Measurements from ENCODE around the gene OTUD5. TPM values are rescaled to one million over a fixed set of nuclear protein-coding genes. Genes with fewer than 3 reads are reported as not detected.

The OTUD5 gene
- total and polyA plus RNA-seq, 2 donors (not counting 1 experiment from before 2014, with no cell fraction given), result 33.0 to 46.6 TPM

- peaks cover 6% of the 10 kb centered on the region for H3K79me2 ChIP-seq (ENCODE audit: control insufficient read depth, insufficient read depth, low read length)
- no peaks in the 10 kb centered on the region for H3K9me3 ChIP-seq (ENCODE audit: control insufficient read depth, insufficient read depth, low read depth, low read length)
- H3K27me3 ChIP-seq (ENCODE audit: control insufficient read depth, insufficient read depth, low read length), result no peaks in the 10 kb centered on the region
- H3K4me2 ChIP-seq (ENCODE audit: extremely low read depth, insufficient read depth, low read length), result peak within 1 kb of the TSS; percentile 76
- peaks cover 2% of the 10 kb centered on the region for H3K36me3 ChIP-seq (ENCODE audit: control insufficient read depth, insufficient read depth, low read length)
- H3K4me1 ChIP-seq (ENCODE audit: control insufficient read depth, extremely low read depth, insufficient read depth, low read length), result no peaks in the 10 kb centered on the region
- peak within 1 kb of the TSS; percentile 58 for H3K27ac ChIP-seq (ENCODE audit: insufficient read depth, low read length)
- H4K20me1 ChIP-seq (ENCODE audit: control insufficient read depth, extremely low read depth, insufficient read depth, low read length), result no peaks in the 10 kb centered on the region
- H3K4me3 ChIP-seq (replicated peaks in 1 of 4; ENCODE audit: control extremely low read depth in 1 of 4, insufficient read depth in 1 of 4, low read depth in 3 of 4, low read length in 4 of 4), result peak within 1 kb of the TSS; percentile 36 to 58 (median 48)
- TF ChIP-seq EZH2 (IDR thresholded peaks at IDR 0.05; ENCODE audit: low read length, missing control alignments) (no peak), CTCF (conservative IDR thresholded peaks at IDR 0.05 in 1 of 2, IDR thresholded peaks at IDR 0.05 in 1 of 2; ENCODE audit: low read depth in 1 of 2, low read length in 2 of 2) (no peak)
- peak; percentile 77 to 88 for DNase-seq (ENCODE audit: low read depth in 2 of 2)
- peak within 1 kb of the TSS; percentile 62 for H3K9ac ChIP-seq (ENCODE audit: insufficient read depth, low read length)
- H2AFZ ChIP-seq (ENCODE audit: low read length), result no peak within 1 kb of the TSS
Observed at GRCh38 chrX:48918643-48919340, 38.6 kb downstream of the OTUD5 start, which contains the start of gene PIM2. Gene PIM2, minus strand, starts transcription at chrX:48919024. Its CDS starts 190 bp downstream, at chrX:48918834.

GRCh38 chrX:48918301-48918642, 39.1 kb downstream of the OTUD5 start:
- no peak overlapping the region for H3K4me2 ChIP-seq (ENCODE audit: extremely low read depth, insufficient read depth, low read length)
- TF ChIP-seq EZH2 (IDR thresholded peaks at IDR 0.05; ENCODE audit: low read length, missing control alignments), result no peak
- DNase-seq (ENCODE audit: low read depth in 2 of 2), result no peak
- peak overlapping the region; percentile 62 for H3K9ac ChIP-seq (ENCODE audit: insufficient read depth, low read length)
- peak overlapping the region; percentile 36 to 58 (median 48) for H3K4me3 ChIP-seq (replicated peaks in 1 of 4; ENCODE audit: control extremely low read depth in 1 of 4, insufficient read depth in 1 of 4, low read depth in 3 of 4, low read length in 4 of 4)
- H2AFZ ChIP-seq (ENCODE audit: low read length), result no peak overlapping the region
- no peaks in the 10 kb centered on the region for H3K36me3 ChIP-seq (ENCODE audit: control insufficient read depth, insufficient read depth, low read length)
- peak overlapping the region; percentile 58 for H3K27ac ChIP-seq (ENCODE audit: insufficient read depth, low read length)
- no peaks in the 10 kb centered on the region for H3K9me3 ChIP-seq (ENCODE audit: control insufficient read depth, insufficient read depth, low read depth, low read length)
- H3K4me1 ChIP-seq (ENCODE audit: control insufficient read depth, extremely low read depth, insufficient read depth, low read length), result no peaks in the 10 kb centered on the region
- peaks cover 6% of the 10 kb centered on the region for H3K79me2 ChIP-seq (ENCODE audit: control insufficient read depth, insufficient read depth, low read length)
- no peaks in the 10 kb centered on the region for H3K27me3 ChIP-seq (ENCODE audit: control insufficient read depth, insufficient read depth, low read length)
- H4K20me1 ChIP-seq (ENCODE audit: control insufficient read depth, extremely low read depth, insufficient read depth, low read length), result no peaks in the 10 kb centered on the region

GRCh38 chrX:48917139-48918001, 40.0 kb downstream of the OTUD5 start:
- peak; percentile 76 to 89 for DNase-seq (ENCODE audit: low read depth in 2 of 2)
- Histone ChIP-seq H2AFZ (ENCODE audit: low read length) (no peak overlapping the region), H3K27ac (ENCODE audit: insufficient read depth, low read length) (peak overlapping the region; percentile 43), H3K4me3 (replicated peaks in 1 of 4; ENCODE audit: control extremely low read depth in 1 of 4, insufficient read depth in 1 of 4, low read depth in 3 of 4, low read length in 4 of 4) (peak overlapping the region in 2 of 4 experiments; percentile 43 to 58), H3K27me3 (ENCODE audit: control insufficient read depth, insufficient read depth, low read length) (no peaks in the 10 kb centered on the region), H3K9ac (ENCODE audit: insufficient read depth, low read length) (no peak overlapping the region), H4K20me1 (ENCODE audit: control insufficient read depth, extremely low read depth, insufficient read depth, low read length) (no peaks in the 10 kb centered on the region), H3K36me3 (ENCODE audit: control insufficient read depth, insufficient read depth, low read length) (no peaks in the 10 kb centered on the region), H3K4me2 (ENCODE audit: extremely low read depth, insufficient read depth, low read length) (peak overlapping the region; percentile 76), H3K4me1 (ENCODE audit: control insufficient read depth, extremely low read depth, insufficient read depth, low read length) (no peaks in the 10 kb centered on the region), H3K79me2 (ENCODE audit: control insufficient read depth, insufficient read depth, low read length) (peaks cover 6% of the 10 kb centered on the region), H3K9me3 (ENCODE audit: control insufficient read depth, insufficient read depth, low read depth, low read length) (no peaks in the 10 kb centered on the region)
- TF ChIP-seq EZH2 (IDR thresholded peaks at IDR 0.05; ENCODE audit: low read length, missing control alignments) (no peak), CTCF (conservative IDR thresholded peaks at IDR 0.05 in 1 of 2, IDR thresholded peaks at IDR 0.05 in 1 of 2; ENCODE audit: low read depth in 1 of 2, low read length in 2 of 2) (peak; percentile 65 to 78)
